Measurements from ENCODE around the gene CRKL.

GRCh38 chr22:20933910-20934309 lies 16.7 kb downstream of the CRKL start:
- TF ChIP-seq EZH2 (IDR thresholded peaks at IDR 0.05; ENCODE audit: borderline replicate concordance, low read depth, low read length, poor library complexity, severe bottlenecking) (no peak), CTCF (conservative IDR thresholded peaks at IDR 0.05; ENCODE audit: low read depth, low read length) (no peak)

All from A673 (cell line).